ENCODE data around the gene S100A6.

DNA sequence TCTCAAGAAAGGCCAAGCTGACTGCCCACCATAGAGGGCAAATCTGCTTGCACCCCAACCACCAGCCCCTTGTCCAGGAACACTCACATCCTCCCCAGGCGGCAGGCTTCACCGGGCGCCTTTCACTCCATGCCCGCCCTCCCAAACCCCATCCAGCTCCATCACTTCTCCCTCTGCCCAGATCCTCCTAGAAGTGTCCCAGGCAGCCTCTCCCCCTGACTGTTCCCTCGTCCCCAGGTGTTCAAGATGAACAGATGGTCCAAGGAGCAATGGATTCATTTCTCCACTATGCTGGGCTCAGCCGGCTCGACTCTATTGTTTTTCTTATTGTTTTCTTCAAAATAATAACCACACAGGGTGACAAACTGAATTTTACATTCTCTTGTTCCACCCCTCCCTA, 22.1 kb downstream of the S100A6 start:
- no peak for TF ChIP-seq POLR2AphosphoS5 (IDR thresholded peaks at IDR 0.05; ENCODE audit: low read depth, low read length)
- no peak for TF ChIP-seq TAF1 (IDR thresholded peaks at IDR 0.05; ENCODE audit: borderline replicate concordance, low read depth, low read length)
- no peak for TF ChIP-seq POLR2A (IDR thresholded peaks at IDR 0.05; ENCODE audit: low read depth, low read length)

Measured in GM12892 (cell line).